HepG2 (cell line): Measurements from ENCODE around the gene BTG1. TPM values are rescaled to one million over a fixed set of nuclear protein-coding genes. Genes with fewer than 3 reads are reported as not detected.

Experiments used
- ATAC-seq: fragments of 200-7000 bp; cut with Tn5 transposase; 3 replicates; pipeline ENCODE4 v1.9.1; 2020; ENCODE audit warnings: mild to moderate bottlenecking, moderate library complexity
- BruUV-seq: library from RNA; stranded (reverse); fragments of 400-500 nt; replicated peaks from 2 replicates; lab custom pipeline; 2021; lab: Mats Ljungman, UMichigan
- CTCF ChIA-PET: fragments of 300-600 bp; formaldehyde crosslinking; extraction: SDS; loops from one replicate; lab custom pipeline; 2021; ENCODE audit warnings: low total read pairs, inconsistent platforms, low intra/inter-chr PET ratio; lab: Yijun Ruan, JAX
- POLR2A ChIA-PET: fragments of 350-600 bp; sonication (Branson Sonifier 250); formaldehyde crosslinking; loops from one replicate; lab custom pipeline; 2020; ENCODE audit warnings: antibody characterized with exemption, inconsistent platforms; lab: Yijun Ruan, JAX
- DNase-seq: peaks from one replicate; pipeline ENCODE4 v3.0.0-alpha.2; 2015; ENCODE audit warnings: low spot score
- FAIRE-seq: peaks from 3 replicates; lab custom pipeline; 2011; peaks lifted over from hg19 to GRCh38; lab: Jason Lieb, UNC
- H2AFZ ChIP-seq: one replicate; pipeline ENCODE4 v1.6.1; 2011; ENCODE audit warnings: low read length, inconsistent platforms
- H3K27ac ChIP-seq: fragments of 300-600 bp; 3 replicates; pipeline ENCODE4 v1.8.0; 2011; ENCODE audit warnings: mixed run types, mild to moderate bottlenecking, mixed read lengths, low read length, inconsistent platforms; ENCODE audit not compliant: insufficient read depth; ENCODE audit errors: extremely low read length
- H3K27me3 ChIP-seq, 2 experiments: fragments of 200-600 bp in 1 of 2; 2 replicates in 1 of 2; 3 replicates in 1 of 2; pipeline versions ENCODE4 v1.6.0 to v1.8.0; 2011; ENCODE audit warnings: low read length in 2 of 2, mild to moderate bottlenecking in 2 of 2, moderate library complexity in 2 of 2, inconsistent platforms in 1 of 2; ENCODE audit not compliant: insufficient read depth in 2 of 2, control insufficient read depth in 1 of 2
- H3K36me3 ChIP-seq, 2 experiments: fragments of 200-600 bp in 1 of 2; replicated peaks in 1 of 2; 2 replicates in 1 of 2; 3 replicates in 1 of 2; pipeline versions ENCODE4 v1.5.1 to v1.8.0; 2011; ENCODE audit warnings: low read length in 2 of 2, inconsistent platforms in 1 of 2; ENCODE audit not compliant: insufficient read depth in 2 of 2, control insufficient read depth in 1 of 2
- H3K4me1 ChIP-seq: 2 replicates; pipeline ENCODE4 v1.5.1; 2012; ENCODE audit warnings: low read length, inconsistent platforms; ENCODE audit not compliant: insufficient read depth
- H3K4me2 ChIP-seq: 2 replicates; pipeline ENCODE4 v1.6.0; 2011; ENCODE audit warnings: low read depth, low read length, inconsistent platforms
- H3K4me3 ChIP-seq, 3 experiments: fragments of 200-600 bp in 1 of 3; sonication (generic), shearing (Covaris generic) in 1 of 3; replicated peaks in 1 of 3; 2 replicates each; pipeline ENCODE4 v1.5.1; 2011 to 2016; ENCODE audit warnings: low read length in 3 of 3, inconsistent platforms in 2 of 3, low read depth in 2 of 3, mild to moderate bottlenecking in 2 of 3, control low read depth in 1 of 3, mixed read lengths in 1 of 3; ENCODE audit not compliant: insufficient read depth in 1 of 3
- H3K79me2 ChIP-seq: one replicate; pipeline ENCODE4 v1.6.1; 2011; ENCODE audit warnings: low read length, inconsistent platforms; ENCODE audit not compliant: insufficient read depth
- H3K9ac ChIP-seq: 2 replicates; pipeline ENCODE4 v1.6.0; 2011; ENCODE audit warnings: mild to moderate bottlenecking, low read depth, low read length, inconsistent platforms; ENCODE audit not compliant: insufficient read depth
- H3K9me3 ChIP-seq: 2 replicates; pipeline ENCODE4 v1.5.1; 2012; ENCODE audit warnings: mild to moderate bottlenecking, low read length
- H4K20me1 ChIP-seq: 2 replicates; pipeline ENCODE4 v1.6.0; 2011; ENCODE audit warnings: inconsistent platforms, mild to moderate bottlenecking, low read length, moderate library complexity; ENCODE audit not compliant: insufficient read depth
- ATM ChIP-seq: fragments of 450-650 bp; IDR thresholded peaks from 2 replicates; pipeline ENCODE4 v1.7.1; 2017; ENCODE audit warnings: mild to moderate bottlenecking, borderline replicate concordance
- MIXL1 ChIP-seq: IDR thresholded peaks from 2 replicates; pipeline ENCODE4 v1.6.1; 2016
- MTA3 ChIP-seq: sonication (generic); formaldehyde crosslinking; IDR thresholded peaks from 2 replicates; pipeline ENCODE4 v1.4.0; 2020; ENCODE audit warnings: missing genetic modification reagents
- TFAP4 ChIP-seq: sonication (generic); IDR thresholded peaks from 2 replicates; pipeline ENCODE4 v1.6.1; 2016; ENCODE audit warnings: low read depth, borderline replicate concordance
- WGBS: methylation state at CpG from one replicate; pipeline ENCODE4 v1.1.6; 2017; ENCODE audit warnings: low lambda C conversion rate; 5-methylcytosine and 5-hydroxymethylcytosine counted together
- in situ Hi-C: cut with HindIII; loops from 2 replicates; pipeline ENCODE4 v1.10.0; 2017; ENCODE audit warnings: low pct_unique_long_range_greater_than_20kb; ENCODE audit not compliant: extremely low pct_ligation_motif_present
- intact Hi-C: fragments of 100-400 bp; cut with micrococcal nuclease; formaldehyde crosslinking; loops from one replicate; pipeline ENCODE4 v1.10.0; 2022; ENCODE audit not compliant: unreplicated experiment
- polyA plus RNA-seq, 8 experiments: library from polyadenylated mRNA; depleted of rRNA in 3 of 8; stranded (reverse) in 7 of 8; unstranded in 1 of 8; fragments of >200 nt; fragmentation: Illumina TruSeq in 4 of 8; extraction: Trizol in 4 of 8; gene quantifications; 2 replicates each; pipeline versions ENCODE4 v1.2.1 to v1.2.3, GENCODE V29; 2011 to 2016; ENCODE audit warnings: low read depth in 4 of 8, missing spikeins in 1 of 8, mixed read lengths in 1 of 8; ENCODE audit not compliant: insufficient read depth in 1 of 8
- total RNA-seq, 5 experiments: library from RNA; depleted of rRNA; stranded (reverse); fragments of >200 nt; fragmentation: Illumina TruSeq; extraction: Trizol; gene quantifications; 2 replicates each; pipeline ENCODE4 v1.2.3, GENCODE V29; 2016; ENCODE audit warnings: low read depth in 1 of 5

The BTG1 gene
- total and polyA plus RNA-seq, 2 of the 13 experiments (the other 11 are each of a cell fraction or from before 2014, with no cell fraction given), result 7.5 to 16.7 TPM

GRCh38 chr12:92142251-92142926 is 3.3 kb downstream of the BTG1 start:
- ChIA-PET CTCF (no interaction called here), POLR2A (interaction anchor here (0.7 to 4.1 kb wide), 2 partner anchors 73 to 79 kb away, joined by 3 to 73 read pairs; no protein-coding TSS in a partner anchor)
- H3K9ac ChIP-seq, result peak overlapping the region; percentile 30; the same call in 1 of the 2 replicates

GRCh38 chr12:92141591-92142121 is 4.0 kb downstream of the BTG1 start:
- no peak for DNase-seq
- POLR2A ChIA-PET, result interaction anchor here (0.7 kb wide), 1 partner anchor 78 kb away, joined by 3 read pairs; no protein-coding TSS in a partner anchor
- no peak overlapping the region for H3K9ac ChIP-seq
- peak overlapping the region in 2 of 3 experiments; percentile 2 to 18; a peak in 2 of 6 replicates for H3K4me3 ChIP-seq
- TF ChIP-seq TFAP4 (peak; percentile 40; the same call in 1 of the 2 replicates), MIXL1 (CRISPR knock-in tag) (no peak)
- no peak overlapping the region for H2AFZ ChIP-seq
- no peak for ATAC-seq
- CTCF ChIA-PET, result no interaction called here
- intact Hi-C loops, result loop anchor here (10.0 kb wide), 2 partner anchors 107 to 207 kb away; no protein-coding TSS in a partner anchor
- H3K79me2 ChIP-seq, result peaks cover 60% of the 10 kb centered on the region
- no peak for FAIRE-seq
- in situ Hi-C loops, result loop anchor here (10.0 kb wide), 1 partner anchor 327 kb away; no protein-coding TSS in a partner anchor
- H3K27me3 ChIP-seq, result no peaks in the 10 kb centered on the region; a peak in 1 of 5 replicates
- WGBS, result 85% methylated on average over 3 of the region's 3 CpGs
- H3K36me3 ChIP-seq, result no peaks in the 10 kb centered on the region
- H3K4me1 ChIP-seq, result peaks cover 78% of the 10 kb centered on the region
- H3K9me3 ChIP-seq, result no peaks in the 10 kb centered on the region
- no peak overlapping the region for H3K27ac ChIP-seq
- no TSS peak for BruUV-seq
- H3K4me2 ChIP-seq, result peak overlapping the region; percentile 79
- H4K20me1 ChIP-seq, result peaks cover 41% of the 10 kb centered on the region

More at GRCh38 chr12:92142251-92142926, 3.3 kb downstream of the BTG1 start:
- FAIRE-seq, result no peak
- TF ChIP-seq ATM (no peak), MTA3 (no peak)
- BruUV-seq, result no TSS peak
- peaks cover 75% of the 10 kb centered on the region for H3K4me1 ChIP-seq
- H3K9me3 ChIP-seq, result no peaks in the 10 kb centered on the region
- H3K4me3 ChIP-seq, result peak overlapping the region in 2 of 3 experiments; percentile 7 to 18; a peak in 2 of 6 replicates
- ATAC-seq, result no peak
- peaks cover 57% of the 10 kb centered on the region for H3K79me2 ChIP-seq
- H3K27ac ChIP-seq, result no peak overlapping the region
- H2AFZ ChIP-seq, result no peak overlapping the region
- H3K27me3 ChIP-seq, result peaks cover 0 to under 1% of the 10 kb centered on the region in 2 experiments; a peak in 1 of 5 replicates
- intact Hi-C loops (loop anchor here (10.0 kb wide), 2 partner anchors 108 to 208 kb away; no protein-coding TSS in a partner anchor), in situ Hi-C loops (loop anchor here (10.0 kb wide), 1 partner anchor 328 kb away; no protein-coding TSS in a partner anchor)
- WGBS, result 97% methylated on average over 5 of the region's 5 CpGs
- H3K4me2 ChIP-seq, result peak overlapping the region; percentile 79
- peaks cover 35% of the 10 kb centered on the region for H4K20me1 ChIP-seq
- no peak for DNase-seq
- no peaks in the 10 kb centered on the region for H3K36me3 ChIP-seq
